ENCODE results near the gene SP2. TPM values are rescaled to one million over a fixed set of nuclear protein-coding genes. Genes with fewer than 3 reads are reported as not detected.
A peak's percentile ranks its signal among the peaks of the same experiment; 100 is the strongest.
"Not testable (repeated sequence)": the region's sequence is repeated elsewhere in the genome, so short reads cannot be mapped to it uniquely, and the experiment has no call there.

SP2 gene
- total RNA-seq, 1 donor from 2014 or later, result 12.1 TPM

GRCh38 chr17:47929218-47930000 is 33.4 kb downstream of the SP2 start:
- no peaks in the 10 kb centered on the region for H3K27me3 Mint-ChIP-seq (ENCODE audit: low read depth, unreplicated experiment)
- TF ChIP-seq EZH2 (IDR thresholded peaks at IDR 0.05; ENCODE audit: insufficient read depth, low read length), result no peak
- TF ChIP-seq, protein P1, sequence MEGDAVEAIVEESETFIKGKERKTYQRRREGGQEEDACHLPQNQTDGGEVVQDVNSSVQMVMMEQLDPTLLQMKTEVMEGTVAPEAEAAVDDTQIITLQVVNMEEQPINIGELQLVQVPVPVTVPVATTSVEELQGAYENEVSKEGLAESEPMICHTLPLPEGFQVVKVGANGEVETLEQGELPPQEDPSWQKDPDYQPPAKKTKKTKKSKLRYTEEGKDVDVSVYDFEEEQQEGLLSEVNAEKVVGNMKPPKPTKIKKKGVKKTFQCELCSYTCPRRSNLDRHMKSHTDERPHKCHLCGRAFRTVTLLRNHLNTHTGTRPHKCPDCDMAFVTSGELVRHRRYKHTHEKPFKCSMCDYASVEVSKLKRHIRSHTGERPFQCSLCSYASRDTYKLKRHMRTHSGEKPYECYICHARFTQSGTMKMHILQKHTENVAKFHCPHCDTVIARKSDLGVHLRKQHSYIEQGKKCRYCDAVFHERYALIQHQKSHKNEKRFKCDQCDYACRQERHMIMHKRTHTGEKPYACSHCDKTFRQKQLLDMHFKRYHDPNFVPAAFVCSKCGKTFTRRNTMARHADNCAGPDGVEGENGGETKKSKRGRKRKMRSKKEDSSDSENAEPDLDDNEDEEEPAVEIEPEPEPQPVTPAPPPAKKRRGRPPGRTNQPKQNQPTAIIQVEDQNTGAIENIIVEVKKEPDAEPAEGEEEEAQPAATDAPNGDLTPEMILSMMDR (IDR thresholded peaks at IDR 0.05; ENCODE audit: insufficient read depth, low read depth, low read length), result no peak
- Histone ChIP-seq H3K4me2 (ENCODE audit: low read length) (no peak overlapping the region), H3K27me3 (ENCODE audit: insufficient read depth, low read length) (no peaks in the 10 kb centered on the region), H3K4me1 (ENCODE audit: insufficient read depth, low read length) (peaks cover 10% of the 10 kb centered on the region), H3K79me2 (ENCODE audit: insufficient read depth, low read length) (no peaks in the 10 kb centered on the region), H3K4me3 (ENCODE audit: insufficient read depth, low read depth, low read length) (no peak overlapping the region), H3K9ac (ENCODE audit: low read length) (no peak overlapping the region), H2AFZ (ENCODE audit: low read depth, low read length) (no peak overlapping the region), H3K9me3 (ENCODE audit: insufficient read depth, low read depth, low read length) (no peaks in the 10 kb centered on the region), H4K20me1 (ENCODE audit: insufficient read depth, low read length) (no peaks in the 10 kb centered on the region), H3K27ac (ENCODE audit: low read depth, low read length) (no peak overlapping the region), H3K36me3 (ENCODE audit: insufficient read depth, low read length) (peaks cover 9% of the 10 kb centered on the region)
- FAIRE-seq (no peak), DNase-seq (ENCODE audit: low read depth) (no peak)
- H3K36me3 Mint-ChIP-seq (ENCODE audit: low read depth, unreplicated experiment), result peaks cover 29% of the 10 kb centered on the region
- no peak overlapping the region for H3K27ac Mint-ChIP-seq (ENCODE audit: unreplicated experiment)
- no peak overlapping the region for H3K4me3 Mint-ChIP-seq (ENCODE audit: unreplicated experiment)
- peaks cover 6% of the 10 kb centered on the region for H3K4me1 Mint-ChIP-seq (ENCODE audit: low read depth, unreplicated experiment)
- H3K9me3 Mint-ChIP-seq (ENCODE audit: unreplicated experiment), result no peaks in the 10 kb centered on the region

GRCh38 chr17:47931848-47932247 is 35.8 kb downstream of the SP2 start:
- DNase-seq (ENCODE audit: low read depth) (no peak), FAIRE-seq (no peak)
- Mint-ChIP-seq H3K9me3 (ENCODE audit: unreplicated experiment) (no peaks in the 10 kb centered on the region), H3K27me3 (ENCODE audit: low read depth, unreplicated experiment) (no peaks in the 10 kb centered on the region), H3K4me1 (ENCODE audit: low read depth, unreplicated experiment) (peaks cover 4% of the 10 kb centered on the region), H3K4me3 (ENCODE audit: unreplicated experiment) (no peak overlapping the region), H3K36me3 (ENCODE audit: low read depth, unreplicated experiment) (peaks cover 22% of the 10 kb centered on the region), H3K27ac (ENCODE audit: unreplicated experiment) (no peak overlapping the region)
- Histone ChIP-seq H3K9ac (ENCODE audit: low read length) (no peak overlapping the region), H3K27me3 (ENCODE audit: insufficient read depth, low read length) (no peaks in the 10 kb centered on the region), H3K4me2 (ENCODE audit: low read length) (no peak overlapping the region), H3K79me2 (ENCODE audit: insufficient read depth, low read length) (no peaks in the 10 kb centered on the region), H3K4me3 (ENCODE audit: insufficient read depth, low read depth, low read length) (no peak overlapping the region), H2AFZ (ENCODE audit: low read depth, low read length) (no peak overlapping the region), H3K27ac (ENCODE audit: low read depth, low read length) (no peak overlapping the region), H4K20me1 (ENCODE audit: insufficient read depth, low read length) (no peaks in the 10 kb centered on the region), H3K36me3 (ENCODE audit: insufficient read depth, low read length) (peaks cover 4% of the 10 kb centered on the region), H3K4me1 (ENCODE audit: insufficient read depth, low read length) (peaks cover 14% of the 10 kb centered on the region), H3K9me3 (ENCODE audit: insufficient read depth, low read depth, low read length) (no peaks in the 10 kb centered on the region)
- no peak for TF ChIP-seq EZH2 (IDR thresholded peaks at IDR 0.05; ENCODE audit: insufficient read depth, low read length)
- TF ChIP-seq, protein P1 (IDR thresholded peaks at IDR 0.05; ENCODE audit: insufficient read depth, low read depth, low read length), result no peak

- Mint-ChIP-seq H3K27ac (ENCODE audit: unreplicated experiment) (no peak overlapping the region), H3K36me3 (ENCODE audit: low read depth, unreplicated experiment) (peaks cover 7% of the 10 kb centered on the region), H3K27me3 (ENCODE audit: low read depth, unreplicated experiment) (peaks cover 2% of the 10 kb centered on the region), H3K9me3 (ENCODE audit: unreplicated experiment) (no peaks in the 10 kb centered on the region), H3K4me1 (ENCODE audit: low read depth, unreplicated experiment) (peaks cover 4% of the 10 kb centered on the region), H3K4me3 (ENCODE audit: unreplicated experiment) (no peak overlapping the region)
- no peak overlapping the region for H3K27ac ChIP-seq (ENCODE audit: low read depth, low read length)
- TF ChIP-seq, protein P1 (IDR thresholded peaks at IDR 0.05; ENCODE audit: insufficient read depth, low read depth, low read length), result no peak
- TF ChIP-seq EZH2 (IDR thresholded peaks at IDR 0.05; ENCODE audit: insufficient read depth, low read length), result no peak
- H3K9me3 ChIP-seq (ENCODE audit: insufficient read depth, low read depth, low read length), result no peaks in the 10 kb centered on the region
- no peaks in the 10 kb centered on the region for H3K27me3 ChIP-seq (ENCODE audit: insufficient read depth, low read length)
- no peaks in the 10 kb centered on the region for H4K20me1 ChIP-seq (ENCODE audit: insufficient read depth, low read length)
- H3K9ac ChIP-seq (ENCODE audit: low read length), result no peak overlapping the region
- peaks cover 14% of the 10 kb centered on the region for H3K4me1 ChIP-seq (ENCODE audit: insufficient read depth, low read length)
- no peak for FAIRE-seq
- peak; percentile 20 for DNase-seq (ENCODE audit: low read depth)
- no peak overlapping the region for H2AFZ ChIP-seq (ENCODE audit: low read depth, low read length)
- peaks cover 4% of the 10 kb centered on the region for H3K36me3 ChIP-seq (ENCODE audit: insufficient read depth, low read length)
- H3K4me3 ChIP-seq (ENCODE audit: insufficient read depth, low read depth, low read length), result no peak overlapping the region
- H3K79me2 ChIP-seq (ENCODE audit: insufficient read depth, low read length), result no peaks in the 10 kb centered on the region
- H3K4me2 ChIP-seq (ENCODE audit: low read length), result peak overlapping the region; percentile 28
Measured at GRCh38 chr17:47934856-47935255, 38.8 kb downstream of the SP2 start.

DNA sequence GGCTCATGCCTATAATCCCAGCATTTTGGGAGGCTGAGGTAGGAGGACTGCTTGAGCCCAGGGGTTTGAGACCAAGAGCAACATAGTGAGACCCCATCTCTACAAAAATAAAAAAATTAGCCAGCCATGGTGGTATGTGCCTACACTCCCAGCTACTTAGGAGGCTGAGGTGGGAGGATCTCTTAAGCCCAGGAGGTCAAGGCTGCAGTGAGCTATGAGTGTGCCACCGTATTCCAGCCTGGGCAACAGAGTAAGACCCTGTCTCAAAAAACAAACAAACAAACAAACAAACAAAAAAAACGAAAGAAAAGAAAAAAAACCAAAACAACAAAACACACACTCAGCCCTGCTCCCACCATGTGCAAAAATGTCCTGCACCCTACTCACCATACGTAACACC is 39.4 kb downstream of the SP2 start:
- not testable (repeated sequence) for H3K4me3 ChIP-seq (ENCODE audit: insufficient read depth, low read depth, low read length); H3K27me3 Mint-ChIP-seq (ENCODE audit: low read depth, unreplicated experiment); H3K36me3 Mint-ChIP-seq (ENCODE audit: low read depth, unreplicated experiment); FAIRE-seq; H3K4me3 Mint-ChIP-seq (ENCODE audit: unreplicated experiment); H3K4me1 Mint-ChIP-seq (ENCODE audit: low read depth, unreplicated experiment); H3K36me3 ChIP-seq (ENCODE audit: insufficient read depth, low read length); H3K27ac ChIP-seq (ENCODE audit: low read depth, low read length); H3K79me2 ChIP-seq (ENCODE audit: insufficient read depth, low read length); H3K9me3 ChIP-seq (ENCODE audit: insufficient read depth, low read depth, low read length); H3K27me3 ChIP-seq (ENCODE audit: insufficient read depth, low read length); H3K9me3 Mint-ChIP-seq (ENCODE audit: unreplicated experiment); DNase-seq (ENCODE audit: low read depth); H3K9ac ChIP-seq (ENCODE audit: low read length); H4K20me1 ChIP-seq (ENCODE audit: insufficient read depth, low read length); H2AFZ ChIP-seq (ENCODE audit: low read depth, low read length); H3K27ac Mint-ChIP-seq (ENCODE audit: unreplicated experiment)
- Histone ChIP-seq H3K4me1 (ENCODE audit: insufficient read depth, low read length) (peaks cover 14% of the 10 kb centered on the region), H3K4me2 (ENCODE audit: low read length) (peak overlapping the region; percentile 28)
